HG02571 (cell line): Measurements from ENCODE around the gene DHRS7B.
"Not testable (repeated sequence)": the region's sequence is repeated elsewhere in the genome, so short reads cannot be mapped to it uniquely, and the experiment has no call there.

Experiments used
- ATAC-seq: cut with Tn5 transposase; IDR thresholded peaks from one replicate; pipeline ENCODE4 v1.9.1; 2021; ENCODE audit warnings: mild to moderate bottlenecking, moderate library complexity; ENCODE audit not compliant: unreplicated experiment

Gene DHRS7B

DNA sequence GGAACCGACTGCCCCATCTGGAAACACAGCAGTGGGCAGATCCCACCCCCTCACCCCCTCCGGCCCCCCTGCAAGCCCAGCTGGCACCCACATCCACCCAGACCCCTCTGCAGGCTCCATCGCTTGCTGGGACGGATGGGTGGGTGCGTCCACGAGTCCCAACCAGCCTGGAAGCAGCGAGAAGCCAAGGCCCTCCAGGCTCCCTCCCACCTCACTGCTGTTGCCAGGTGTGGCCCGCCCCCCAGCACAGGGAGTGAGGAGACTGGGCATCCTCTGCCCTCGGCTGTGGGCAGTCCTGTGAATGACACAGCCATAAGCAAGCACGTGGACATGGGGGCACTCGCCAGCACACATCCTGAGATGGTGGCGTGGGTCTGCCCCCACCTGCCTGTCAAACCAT, 75.7 kb downstream of the DHRS7B start:
- ATAC-seq = no peak

DNA sequence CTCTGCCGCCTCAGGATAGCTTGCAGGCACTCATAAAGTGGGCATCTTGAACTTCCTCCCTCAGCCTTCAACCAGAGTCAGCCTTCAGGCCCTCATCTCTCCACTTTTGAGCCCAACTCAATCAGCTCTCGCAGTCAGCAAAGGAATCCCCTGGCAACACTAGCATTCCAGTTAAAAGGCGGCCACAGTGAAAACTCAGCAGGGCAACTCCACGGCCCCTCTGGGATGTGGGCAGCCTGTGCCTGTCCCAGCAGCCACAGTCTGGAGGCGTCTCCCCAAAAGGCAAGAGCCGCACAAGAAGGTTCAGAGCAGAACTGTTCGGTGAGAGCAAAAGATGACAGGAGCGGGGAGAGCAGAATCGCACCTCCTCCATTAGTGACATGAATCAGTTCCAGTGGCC, 78.2 kb downstream of the DHRS7B start:
- no peak for ATAC-seq

DNA sequence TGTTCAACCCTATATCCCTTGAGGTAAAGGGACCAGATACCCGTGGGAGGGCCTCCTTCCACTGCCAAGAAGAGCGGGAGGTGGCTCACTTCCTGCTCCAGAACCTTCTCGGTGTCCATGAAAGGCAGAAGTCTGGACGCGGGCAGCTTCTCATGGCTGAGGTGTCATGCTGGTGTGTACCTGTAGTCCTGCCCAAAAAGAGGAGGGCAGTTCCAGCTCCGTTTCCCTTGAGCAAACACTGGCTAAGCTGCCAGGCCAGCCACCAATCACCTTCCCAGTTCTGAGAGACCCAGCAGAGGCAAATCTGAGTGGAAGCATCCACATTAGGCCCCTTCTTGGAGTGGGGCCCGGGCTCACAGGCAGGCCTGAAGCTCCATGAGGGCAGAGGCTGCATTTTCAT, 81.6 kb downstream of the DHRS7B start:
- ATAC-seq = no peak

DNA sequence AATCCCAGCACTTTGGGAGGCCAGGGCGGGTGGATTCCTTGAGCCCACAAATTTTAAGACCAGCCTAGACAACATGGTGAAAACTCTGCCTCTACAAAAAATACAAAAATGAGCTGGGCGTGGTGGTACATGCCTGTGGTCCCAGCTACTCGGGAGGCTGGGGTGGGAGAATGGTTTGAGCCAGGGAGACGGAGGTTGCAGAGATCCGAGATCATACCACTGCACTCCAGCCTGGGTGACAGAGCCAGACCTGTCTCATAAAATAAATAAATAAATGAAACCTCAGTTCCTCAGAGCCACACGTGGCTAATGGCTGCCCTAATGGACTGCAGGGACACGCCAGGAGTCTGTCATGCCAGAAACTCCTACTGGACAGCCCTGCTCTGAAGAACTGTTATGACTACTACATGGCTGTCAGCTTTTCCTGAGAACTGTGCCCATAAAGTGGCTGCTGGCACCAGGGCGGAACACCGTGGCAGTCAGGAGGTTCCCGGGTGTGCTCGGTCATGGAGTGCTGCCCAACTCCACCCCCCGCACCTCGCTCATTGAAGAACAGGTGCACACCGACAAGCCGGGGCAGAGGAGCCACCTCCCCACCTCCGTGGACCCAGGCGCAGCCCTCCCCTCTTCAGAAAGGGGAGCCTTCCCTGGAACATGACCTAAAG, 82.9 kb downstream of the DHRS7B start:
- ATAC-seq = no peak

DNA sequence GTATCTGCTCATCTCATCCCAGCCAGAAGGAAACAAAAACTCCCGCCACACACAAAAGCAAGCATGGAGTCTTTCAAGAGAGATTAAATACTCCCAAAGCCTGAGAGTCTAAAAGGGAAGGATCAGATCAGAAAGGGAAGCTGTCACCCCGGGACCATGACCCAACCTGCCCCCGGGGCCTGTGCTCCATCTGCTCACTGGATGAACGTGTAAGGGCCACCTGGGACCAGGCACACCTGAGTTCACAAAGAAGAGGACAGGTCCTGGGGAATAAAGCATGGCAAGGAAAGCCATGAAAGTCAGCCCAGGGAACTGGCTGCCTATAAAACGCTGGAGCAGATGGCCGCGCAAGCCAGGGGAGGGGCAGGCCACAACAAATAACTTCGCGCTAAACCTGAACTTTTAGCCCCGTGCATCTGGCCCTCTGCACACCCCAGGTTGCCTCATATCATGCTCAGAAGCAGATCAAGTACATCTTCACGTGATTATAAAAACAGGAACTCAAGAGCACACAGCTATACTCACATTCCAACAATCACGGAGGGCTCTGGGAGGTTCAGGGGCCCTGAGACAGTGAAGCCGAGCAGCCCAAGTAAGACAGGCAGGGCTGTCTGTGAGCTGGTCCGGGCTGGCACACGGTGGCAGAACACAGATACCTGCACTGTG, 83.8 kb downstream of the DHRS7B start:
- no peak for ATAC-seq

DNA sequence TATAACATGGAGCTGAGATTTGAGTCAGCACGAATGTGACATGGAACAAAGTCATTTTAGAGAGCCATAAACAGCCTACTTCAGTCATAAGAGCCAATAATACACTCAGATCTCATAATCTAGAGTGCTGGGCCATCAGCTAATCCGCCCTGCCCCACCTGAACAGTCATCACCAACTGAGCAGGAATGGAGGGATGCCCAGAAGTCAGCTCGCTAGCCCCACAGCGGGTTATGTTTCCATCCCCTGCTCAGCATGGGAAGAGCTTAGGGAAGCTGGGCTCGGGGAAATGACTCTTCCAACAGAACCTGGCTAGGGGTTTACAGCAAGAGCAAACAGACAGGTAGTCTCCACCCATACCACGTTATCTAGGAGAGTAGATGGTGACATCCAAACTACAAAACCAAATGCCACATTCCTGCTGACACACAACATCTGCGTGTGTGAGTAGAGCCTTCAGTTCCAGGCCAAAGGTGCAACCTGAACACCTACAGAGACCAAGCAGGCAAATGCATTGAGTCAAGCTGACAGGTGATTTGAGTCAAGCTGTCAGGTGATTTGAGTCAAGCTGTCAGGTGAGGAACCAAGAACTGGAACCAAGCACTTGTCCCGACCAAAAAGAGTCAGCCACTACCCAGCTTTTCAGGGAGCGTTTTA, 85.2 kb downstream of the DHRS7B start:
- no peak for ATAC-seq

DNA sequence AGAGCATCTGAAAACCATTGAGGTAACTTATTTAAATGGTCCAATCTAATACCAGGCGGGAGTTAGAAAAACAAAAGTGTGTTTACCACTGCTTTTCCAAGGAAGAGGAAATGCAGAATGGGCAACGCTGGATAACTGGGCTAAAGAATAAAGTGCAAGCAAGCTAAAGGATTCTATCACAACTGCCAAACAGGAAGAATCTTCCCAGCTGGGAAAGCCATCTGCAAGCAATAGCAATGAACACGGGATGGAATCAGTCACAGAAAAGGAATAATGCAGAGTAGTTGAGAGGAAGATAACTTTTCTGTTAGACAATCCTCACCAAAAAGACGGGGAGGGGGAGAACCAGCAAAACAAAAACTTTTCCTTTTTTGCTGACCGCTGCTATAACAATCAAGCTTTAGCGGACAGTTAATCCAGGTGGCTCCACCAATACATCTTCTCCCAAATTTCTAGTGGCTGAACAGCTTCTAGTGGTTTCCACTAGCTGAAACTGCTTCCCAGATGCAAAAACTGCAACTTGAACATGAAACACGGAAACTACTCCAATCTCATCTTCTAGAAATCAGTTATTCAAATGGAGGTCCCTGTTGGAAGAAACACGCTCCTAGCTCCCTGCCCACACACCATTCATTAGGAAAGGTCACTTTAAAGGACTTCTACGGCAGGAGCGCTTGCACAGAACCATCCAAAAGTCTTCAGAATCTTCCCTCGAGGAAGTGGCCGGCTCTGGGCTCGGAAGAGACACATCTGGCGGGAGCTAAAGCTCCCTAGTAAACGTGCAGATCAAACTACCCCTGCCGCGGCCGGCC, 86.3 kb downstream of the DHRS7B start:
- ATAC-seq = no peak

DNA sequence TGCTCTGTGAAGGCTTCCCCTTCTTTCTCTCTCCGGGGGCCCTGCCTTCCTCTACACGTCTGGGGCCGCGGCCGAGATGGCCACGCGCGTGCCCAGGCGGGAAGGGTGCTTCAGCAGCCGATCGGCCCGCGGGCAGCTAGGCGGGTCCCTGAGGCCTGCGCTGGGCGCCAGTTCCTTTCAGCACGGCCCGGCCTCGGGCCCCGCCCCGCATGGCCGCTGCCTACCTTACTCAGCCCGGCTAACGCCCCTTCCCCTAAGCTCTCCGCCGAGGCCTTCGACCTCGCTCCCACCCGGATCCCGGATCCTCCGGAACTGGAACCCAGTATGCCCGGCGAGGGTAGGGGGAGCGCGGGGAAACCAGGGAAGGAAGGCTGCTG, 86.9 kb downstream of the DHRS7B start:
- ATAC-seq = peak; percentile 19

DNA sequence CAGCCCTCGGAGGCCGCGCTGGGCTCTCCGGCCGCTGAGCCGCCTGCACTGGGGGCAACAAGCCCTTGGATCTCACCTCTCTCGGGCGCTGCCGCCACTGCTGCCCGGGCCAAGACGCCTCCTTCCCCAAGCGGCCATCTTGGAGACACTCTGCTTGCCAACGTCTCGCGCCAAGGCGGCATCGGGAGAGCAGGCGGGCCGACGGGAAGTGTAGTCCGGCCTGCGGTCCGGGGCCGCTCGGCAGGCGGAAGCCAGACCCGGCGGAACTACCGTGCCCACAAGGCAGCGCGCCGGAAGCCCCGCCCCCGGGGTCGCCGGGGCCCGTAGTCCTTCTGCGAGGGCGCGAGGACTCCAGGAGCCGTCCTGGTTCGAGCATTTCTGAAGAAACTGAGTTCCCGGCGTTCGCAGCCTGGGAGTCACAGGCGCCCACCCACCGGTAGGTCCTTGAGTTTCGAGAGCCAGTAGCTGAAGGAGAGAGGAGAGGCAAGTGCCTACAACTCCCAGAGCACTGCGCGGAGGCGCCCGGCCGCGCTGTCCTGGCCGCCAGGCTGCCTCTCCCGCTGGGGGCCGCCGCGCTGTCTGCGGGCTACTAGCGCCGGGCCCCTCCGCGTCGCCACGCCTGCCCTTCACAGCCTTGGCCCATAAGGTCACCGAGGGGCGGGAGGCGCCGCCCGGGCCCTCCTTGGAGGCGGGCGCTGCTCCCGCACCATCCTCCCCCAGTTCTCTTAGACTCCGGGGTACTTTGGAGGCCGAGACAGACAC, 87.4 kb downstream of the DHRS7B start, which contains the start of gene TMEM11:
TMEM11 (minus strand) TSS at position 147 of the 762 bp plus-strand sequence; CDS start at position 138, 9 bp downstream.
- peak; percentile 80 for ATAC-seq

DNA sequence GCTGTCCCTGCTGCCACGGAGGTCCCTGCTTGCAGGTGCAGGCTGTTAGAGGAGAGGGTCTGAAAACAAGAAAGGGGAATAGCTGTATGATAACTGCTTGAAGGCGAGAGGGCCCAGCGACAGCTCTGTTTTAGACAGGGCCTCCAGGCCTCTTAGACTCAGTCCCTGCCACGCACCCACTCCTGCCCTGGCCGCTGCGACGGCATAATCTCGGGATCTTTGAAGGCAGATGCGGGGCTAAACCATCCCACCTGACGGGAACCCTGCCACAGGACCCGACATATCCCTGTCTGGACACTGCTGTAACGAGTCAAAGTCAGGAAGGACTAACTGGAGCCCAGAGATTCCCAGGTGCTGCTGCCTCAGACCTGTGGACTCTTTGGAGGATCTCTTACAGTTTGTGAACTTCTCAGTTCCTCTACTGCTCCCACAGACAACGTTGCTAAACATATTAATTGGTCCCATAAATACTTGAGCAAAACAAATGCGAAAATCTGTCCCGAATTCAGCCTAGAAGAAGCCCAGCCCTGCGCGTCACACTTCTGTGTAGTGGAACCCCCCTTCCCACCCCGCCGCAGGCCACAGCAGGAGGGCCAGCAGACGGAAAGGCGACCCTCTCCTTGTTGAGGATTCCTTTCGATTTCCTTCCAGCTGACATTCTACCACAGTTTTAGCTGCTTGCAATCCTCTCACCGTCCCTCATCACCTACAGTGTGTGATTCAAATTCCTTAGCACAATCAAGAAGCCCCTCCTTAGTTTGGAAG, 88.2 kb downstream of the DHRS7B start:
- ATAC-seq = peak; percentile 0

DNA sequence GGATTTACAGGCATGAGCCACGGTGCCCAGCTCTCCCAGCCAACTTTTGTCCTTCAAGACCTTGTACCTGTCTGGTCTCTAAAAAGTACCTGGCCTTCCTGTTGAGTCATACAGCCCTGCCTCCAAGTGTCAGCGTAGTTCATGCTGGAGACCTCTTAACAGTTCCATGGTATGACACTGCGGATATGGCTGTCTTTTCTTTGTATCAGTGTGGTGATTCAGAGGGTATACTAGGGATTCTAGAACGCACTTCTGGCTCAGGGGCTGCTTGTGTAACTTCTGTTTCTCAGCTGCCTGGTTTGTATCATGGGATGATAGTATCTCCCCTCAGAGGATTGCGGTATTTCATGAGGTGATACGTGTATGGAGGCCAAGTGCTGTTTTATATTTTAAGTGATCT, 89.2 kb downstream of the DHRS7B start:
- ATAC-seq = no peak

DNA sequence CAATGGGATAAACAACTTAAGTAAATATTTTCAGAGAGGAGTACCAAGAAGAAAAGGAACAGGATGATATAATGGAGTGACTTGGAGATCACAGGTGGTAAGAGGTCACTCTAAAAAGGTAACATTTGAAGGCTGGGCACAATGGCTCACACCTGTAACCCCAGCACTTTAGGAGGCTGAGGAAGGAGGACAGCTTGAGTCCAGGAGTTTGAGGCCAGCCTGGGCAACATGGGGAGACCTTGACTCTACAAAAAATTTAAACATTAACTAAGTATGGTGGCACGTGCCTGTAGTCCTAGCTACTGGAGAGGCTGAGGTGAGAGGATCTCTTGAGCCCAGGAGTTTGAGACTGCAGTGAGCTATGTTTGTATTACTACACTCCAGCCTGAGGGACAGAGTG, 90.6 kb downstream of the DHRS7B start:
- ATAC-seq = no peak

DNA sequence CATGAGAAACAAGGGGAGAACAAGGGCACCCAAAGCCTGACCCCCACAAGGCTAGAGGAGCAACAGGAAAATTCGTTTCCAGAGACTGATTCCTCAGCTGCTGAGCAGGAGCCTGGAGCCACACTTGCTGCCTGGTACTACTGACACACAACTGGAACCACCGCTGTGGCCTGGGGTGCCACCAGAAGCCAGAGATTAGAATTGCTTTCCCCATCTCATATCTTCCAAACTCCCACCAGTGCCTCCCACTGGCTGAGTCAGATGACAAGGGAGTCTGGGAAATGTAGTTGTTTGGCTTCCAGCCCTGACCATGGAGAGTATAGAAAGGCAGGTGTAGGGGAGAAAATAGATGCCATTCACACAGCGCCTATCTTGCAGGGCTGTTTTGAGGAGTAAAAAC, 91.3 kb downstream of the DHRS7B start:
- no peak for ATAC-seq

DNA sequence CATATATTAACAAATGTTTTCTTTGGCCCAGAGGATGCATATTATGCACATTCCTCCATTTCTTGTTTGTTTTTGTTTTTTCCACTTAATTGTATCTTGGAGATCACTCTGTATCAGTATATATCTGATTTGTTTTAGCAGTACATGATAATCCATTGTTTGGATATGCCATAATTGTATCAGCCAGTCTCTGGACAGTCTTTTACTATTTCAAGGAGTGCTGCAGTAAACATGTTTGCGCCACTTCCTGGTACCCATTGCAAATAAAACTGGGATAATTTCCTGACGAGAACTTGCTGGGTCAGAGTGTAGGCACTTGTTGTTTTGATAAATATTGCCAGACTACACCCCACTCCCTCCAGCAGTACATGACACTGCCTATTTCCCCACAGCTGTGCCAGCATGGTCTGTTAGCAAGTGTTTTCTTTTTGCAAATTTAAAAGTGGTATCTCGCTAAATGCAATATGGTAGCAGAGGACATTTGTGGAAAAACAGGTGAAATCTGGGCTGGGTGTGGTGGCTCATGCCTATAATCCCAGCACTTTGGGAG, 92.1 kb downstream of the DHRS7B start:
- ATAC-seq = no peak

DNA sequence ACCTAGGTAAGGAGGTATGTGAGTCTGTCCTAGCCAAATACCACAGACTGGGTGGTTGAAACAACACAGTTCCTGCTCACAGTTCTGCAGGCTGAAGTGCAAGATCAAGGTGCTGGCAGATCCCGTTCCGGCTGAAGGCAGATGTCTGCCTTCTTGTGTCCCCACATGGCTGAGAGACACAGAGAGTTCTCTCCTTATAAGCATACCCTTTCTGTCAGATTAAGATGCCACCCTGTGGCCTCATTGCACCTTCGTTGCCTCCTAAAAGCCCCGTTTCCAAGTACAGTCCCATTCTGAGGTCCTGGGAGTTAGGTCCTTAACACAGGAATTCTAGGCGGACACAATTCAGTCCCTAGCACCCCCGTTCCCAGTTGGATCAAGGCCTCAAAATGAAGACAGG, 96.3 kb downstream of the DHRS7B start:
- ATAC-seq = no peak

DNA sequence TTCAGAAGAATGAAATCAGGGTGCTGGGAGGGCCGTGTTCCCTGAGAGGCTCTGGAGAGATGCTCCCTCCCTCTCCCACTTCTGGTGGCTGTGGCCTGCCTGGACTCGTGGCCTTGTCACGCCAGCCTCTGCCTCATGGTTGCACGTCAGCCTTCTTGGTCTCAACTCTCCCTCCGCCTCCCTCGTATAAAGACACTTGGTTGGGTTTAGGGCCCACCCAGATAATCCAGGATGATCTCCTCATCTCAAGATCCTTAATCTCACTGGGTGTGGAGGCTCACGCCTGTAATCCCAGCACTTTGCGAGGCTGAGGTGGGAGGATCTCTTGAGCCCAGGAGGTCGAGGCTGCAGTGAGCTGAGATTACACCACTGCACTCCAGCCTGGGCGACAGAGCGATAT, 100.5 kb downstream of the DHRS7B start:
- ATAC-seq = not testable (repeated sequence)

DNA sequence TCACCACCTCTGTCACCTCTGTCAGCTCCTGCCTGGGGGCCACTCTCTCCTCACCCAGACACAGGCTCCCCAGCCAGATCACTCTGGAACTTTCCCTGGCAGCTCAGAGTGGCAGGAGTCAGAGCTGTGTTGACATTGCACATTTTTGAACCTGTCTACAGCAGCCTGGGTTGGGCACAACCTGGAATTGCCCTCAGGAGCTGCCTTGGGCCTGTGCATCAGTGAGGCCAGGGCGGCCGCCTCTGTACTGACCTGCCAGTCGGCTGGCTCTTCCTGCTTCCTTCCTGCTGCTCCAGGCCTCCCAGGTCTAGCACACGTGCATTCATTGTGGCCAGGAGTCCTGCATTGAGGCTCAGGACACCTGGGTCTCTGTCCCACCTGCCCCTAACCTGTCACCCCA, 101.3 kb downstream of the DHRS7B start:
- no peak for ATAC-seq

DNA sequence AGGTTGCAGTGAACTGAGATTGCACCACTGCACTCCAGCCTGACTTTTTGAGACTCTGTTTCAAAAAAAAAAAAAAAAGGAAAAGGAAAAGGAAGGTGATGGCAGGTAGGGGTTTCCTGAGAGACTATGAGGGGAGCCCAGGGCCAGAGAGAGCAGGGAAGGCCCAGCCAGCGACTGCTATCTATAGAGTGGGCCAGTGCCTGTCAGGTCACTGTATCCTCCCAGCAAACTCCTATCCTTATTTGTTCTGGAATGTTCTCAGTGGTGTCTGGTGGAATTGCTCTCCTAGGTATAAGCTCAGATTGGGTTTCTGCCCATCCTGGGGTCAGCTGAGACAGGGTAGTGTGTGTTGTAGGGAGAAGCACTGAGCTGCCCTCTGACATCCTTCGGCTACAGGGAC, 102.1 kb downstream of the DHRS7B start:
- no peak for ATAC-seq

DNA sequence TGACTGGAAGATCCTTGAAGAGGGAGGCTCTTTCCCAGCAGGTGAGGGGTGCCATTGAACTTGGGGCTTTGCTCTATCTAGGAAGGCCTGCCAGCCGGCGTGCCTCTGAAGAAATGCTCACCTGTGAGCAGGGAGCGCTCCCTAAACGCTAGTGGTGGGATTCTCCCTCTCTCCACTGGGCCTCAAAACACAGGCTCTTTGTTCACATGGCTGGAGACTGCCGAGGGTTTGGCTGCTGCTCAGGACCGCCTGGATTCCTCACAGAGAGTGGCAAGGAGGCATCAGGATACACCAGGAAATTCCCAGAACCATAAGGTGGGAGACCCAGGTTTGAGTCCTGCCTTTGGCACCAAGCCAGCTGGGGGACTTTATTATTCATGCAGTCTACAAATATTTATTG, 104.8 kb downstream of the DHRS7B start:
- no peak for ATAC-seq
